BJ (cell line): ENCODE results near the gene MRFAP1. TPM values are rescaled to one million over a fixed set of nuclear protein-coding genes. Genes with fewer than 3 reads are reported as not detected.

ENCODE experiments used
- CTCF ChIA-PET: fragments of 350-600 bp; formaldehyde crosslinking; extraction: SDS; loops from one replicate; lab custom pipeline; 2021; ENCODE audit warnings: antibody characterized with exemption, inconsistent platforms; lab: Yijun Ruan, JAX
- POLR2A ChIA-PET: fragments of 300-600 bp; sonication (Branson Sonifier 250); formaldehyde crosslinking; extraction: SDS; loops from one replicate; lab custom pipeline; 2021; ENCODE audit warnings: antibody characterized with exemption; lab: Charles Lee
- DNase-seq: peaks from one replicate; pipeline ENCODE4 v3.0.0-alpha.2; 2011; ENCODE audit warnings: low read depth
- H3K27me3 ChIP-seq: 2 replicates; pipeline ENCODE4 v1.6.0; 2011; ENCODE audit warnings: low read length; ENCODE audit not compliant: control insufficient read depth, insufficient read depth
- H3K36me3 ChIP-seq: 2 replicates; pipeline ENCODE4 v1.5.1; 2011; ENCODE audit warnings: low read length; ENCODE audit not compliant: control insufficient read depth, insufficient read depth
- H3K4me3 ChIP-seq: 2 replicates; pipeline ENCODE4 v1.5.1; 2011; ENCODE audit warnings: low read depth, mild to moderate bottlenecking, control low read depth, low read length
- polyA plus RNA-seq: library from polyadenylated mRNA; depleted of rRNA; stranded (reverse); fragments of >200 nt; gene quantifications from 2 replicates; pipeline ENCODE4 v1.2.3, GENCODE V29; 2011
- TF ChIP-seq, protein P1 (sequence below): IDR thresholded peaks from 2 replicates; pipeline ENCODE4 v1.5.1; 2011; ENCODE audit warnings: low read depth, mild to moderate bottlenecking, control low read depth, inconsistent platforms, low read length, moderate library complexity; ENCODE audit not compliant: insufficient read depth

The MRFAP1 gene
- polyA plus RNA-seq, 1 experiment, result 225 TPM

DNA sequence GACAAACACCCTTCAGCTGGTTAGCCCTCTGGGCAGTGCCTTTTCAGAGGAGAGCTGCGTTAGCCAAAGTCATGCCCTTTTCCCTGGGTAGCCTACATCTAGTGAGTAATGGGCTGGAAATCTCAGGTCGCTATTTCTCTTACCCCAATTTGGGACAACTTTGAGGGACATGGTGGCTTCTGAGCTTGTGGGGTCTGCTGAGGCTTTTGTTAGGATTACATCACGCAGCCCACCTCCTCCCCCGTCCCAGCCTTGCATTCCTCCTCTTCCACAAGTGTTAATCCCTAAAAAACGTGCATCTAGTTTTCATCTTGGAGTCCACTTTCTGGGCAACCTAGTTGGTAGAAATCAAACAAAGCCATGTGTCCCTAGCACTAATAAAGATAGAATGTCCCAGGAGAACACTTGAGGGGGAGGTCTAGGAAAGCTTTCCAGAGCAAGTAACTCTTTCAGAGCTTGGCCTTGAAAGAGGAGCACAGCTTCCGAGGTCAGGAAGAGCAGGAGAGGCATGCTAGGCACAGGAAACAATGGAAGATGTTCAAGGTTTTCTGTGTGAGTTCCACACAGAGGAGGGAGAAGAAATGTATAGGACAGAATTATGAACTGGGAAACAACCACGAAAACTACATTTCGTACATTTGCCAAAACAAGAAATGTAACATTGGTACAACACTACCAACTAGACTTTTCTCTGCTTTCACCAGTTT is 2.8 kb downstream of the MRFAP1 start:
- TF ChIP-seq, protein P1, sequence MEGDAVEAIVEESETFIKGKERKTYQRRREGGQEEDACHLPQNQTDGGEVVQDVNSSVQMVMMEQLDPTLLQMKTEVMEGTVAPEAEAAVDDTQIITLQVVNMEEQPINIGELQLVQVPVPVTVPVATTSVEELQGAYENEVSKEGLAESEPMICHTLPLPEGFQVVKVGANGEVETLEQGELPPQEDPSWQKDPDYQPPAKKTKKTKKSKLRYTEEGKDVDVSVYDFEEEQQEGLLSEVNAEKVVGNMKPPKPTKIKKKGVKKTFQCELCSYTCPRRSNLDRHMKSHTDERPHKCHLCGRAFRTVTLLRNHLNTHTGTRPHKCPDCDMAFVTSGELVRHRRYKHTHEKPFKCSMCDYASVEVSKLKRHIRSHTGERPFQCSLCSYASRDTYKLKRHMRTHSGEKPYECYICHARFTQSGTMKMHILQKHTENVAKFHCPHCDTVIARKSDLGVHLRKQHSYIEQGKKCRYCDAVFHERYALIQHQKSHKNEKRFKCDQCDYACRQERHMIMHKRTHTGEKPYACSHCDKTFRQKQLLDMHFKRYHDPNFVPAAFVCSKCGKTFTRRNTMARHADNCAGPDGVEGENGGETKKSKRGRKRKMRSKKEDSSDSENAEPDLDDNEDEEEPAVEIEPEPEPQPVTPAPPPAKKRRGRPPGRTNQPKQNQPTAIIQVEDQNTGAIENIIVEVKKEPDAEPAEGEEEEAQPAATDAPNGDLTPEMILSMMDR, result no peak
- 0 out of 2 replicates have a peak, but pooled peaks cover 4% of the 10 kb centered on the region for H3K36me3 ChIP-seq
- CTCF ChIA-PET, result interaction anchor here (1.3 kb wide), 1 partner anchor 16 kb away, joined by 3 read pairs; no protein-coding TSS in a partner anchor
- no peak for DNase-seq
- POLR2A ChIA-PET, result no interaction called here
- H3K27me3 ChIP-seq, result peaks cover 3% of the 10 kb centered on the region
- H3K4me3 ChIP-seq, result no peak overlapping the region

DNA sequence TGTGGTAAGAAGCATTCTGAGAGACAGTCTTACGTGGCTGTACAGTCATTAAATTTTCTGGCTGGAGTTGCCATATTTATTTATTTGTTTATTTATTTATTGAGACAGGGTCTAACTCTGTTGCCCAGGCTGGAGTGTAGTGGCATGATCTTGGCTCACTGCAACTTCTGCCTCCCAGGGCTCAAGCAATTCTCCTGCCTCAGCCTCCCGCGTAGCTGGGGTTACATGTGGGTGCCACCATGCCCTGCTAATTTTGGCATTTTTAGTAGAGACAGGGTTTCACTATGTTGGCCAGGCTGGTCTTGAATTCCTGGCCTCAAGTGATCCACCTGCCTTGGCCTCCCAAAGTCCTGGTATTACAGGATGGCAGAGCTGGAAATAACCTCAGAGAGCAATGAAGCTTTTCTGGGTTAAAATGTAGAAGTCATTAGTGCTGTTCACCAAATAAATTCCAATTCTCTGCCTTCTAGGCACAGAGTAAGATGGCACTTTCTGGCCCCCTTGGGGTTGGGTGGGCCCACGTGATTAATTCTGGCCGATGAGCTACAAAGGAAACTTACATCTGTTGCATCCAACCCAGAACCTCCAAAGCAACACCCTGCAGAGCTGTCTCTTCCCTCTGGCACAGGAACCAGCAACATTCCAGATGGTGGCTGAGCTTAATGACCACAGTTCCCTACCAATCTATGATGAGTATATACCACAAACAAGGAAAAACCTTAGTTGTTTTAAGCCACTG is 4.5 kb downstream of the MRFAP1 start:
- TF ChIP-seq, protein P1, result no peak
- peaks cover 3% of the 10 kb centered on the region for H3K27me3 ChIP-seq
- no peak overlapping the region for H3K4me3 ChIP-seq
- 0 out of 2 replicates have a peak, but pooled peaks cover 4% of the 10 kb centered on the region for H3K36me3 ChIP-seq
- CTCF ChIA-PET, result interaction anchor here (1.0 kb wide), 1 partner anchor 36 kb away, joined by 3 read pairs; no protein-coding TSS in a partner anchor
- POLR2A ChIA-PET, result no interaction called here
- DNase-seq, result no peak

DNA sequence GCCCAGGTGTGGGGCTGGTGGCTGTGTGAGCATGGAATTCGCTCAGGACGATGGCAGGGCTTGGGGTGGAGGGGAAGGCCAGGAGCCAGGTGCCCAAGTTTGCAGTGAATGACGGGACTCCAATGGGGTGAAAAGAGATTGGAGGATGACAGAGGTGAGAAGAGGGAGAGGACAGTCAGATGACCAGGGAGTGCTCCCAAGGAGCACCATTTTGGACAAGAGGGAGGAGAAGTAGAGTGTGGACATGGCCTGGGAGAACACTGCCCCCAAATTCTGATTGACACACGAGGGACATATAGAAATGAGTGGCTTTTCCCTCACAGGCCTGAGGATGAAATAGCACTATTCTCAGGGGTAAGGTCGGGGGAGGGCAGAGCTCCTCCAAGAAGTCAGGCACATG is 6.7 kb downstream of the MRFAP1 start:
- no peak for DNase-seq
- Histone ChIP-seq H3K36me3 (0 out of 2 replicates have a peak, but pooled peaks cover 4% of the 10 kb centered on the region), H3K27me3 (peaks cover 3% of the 10 kb centered on the region), H3K4me3 (no peak overlapping the region)
- ChIA-PET POLR2A (no interaction called here), CTCF (interaction anchor here (1.0 to 1.2 kb wide), 2 partner anchors 9 to 16 kb away, joined by 3 to 5 read pairs; no protein-coding TSS in a partner anchor)
- TF ChIP-seq, protein P1, result no peak

DNA sequence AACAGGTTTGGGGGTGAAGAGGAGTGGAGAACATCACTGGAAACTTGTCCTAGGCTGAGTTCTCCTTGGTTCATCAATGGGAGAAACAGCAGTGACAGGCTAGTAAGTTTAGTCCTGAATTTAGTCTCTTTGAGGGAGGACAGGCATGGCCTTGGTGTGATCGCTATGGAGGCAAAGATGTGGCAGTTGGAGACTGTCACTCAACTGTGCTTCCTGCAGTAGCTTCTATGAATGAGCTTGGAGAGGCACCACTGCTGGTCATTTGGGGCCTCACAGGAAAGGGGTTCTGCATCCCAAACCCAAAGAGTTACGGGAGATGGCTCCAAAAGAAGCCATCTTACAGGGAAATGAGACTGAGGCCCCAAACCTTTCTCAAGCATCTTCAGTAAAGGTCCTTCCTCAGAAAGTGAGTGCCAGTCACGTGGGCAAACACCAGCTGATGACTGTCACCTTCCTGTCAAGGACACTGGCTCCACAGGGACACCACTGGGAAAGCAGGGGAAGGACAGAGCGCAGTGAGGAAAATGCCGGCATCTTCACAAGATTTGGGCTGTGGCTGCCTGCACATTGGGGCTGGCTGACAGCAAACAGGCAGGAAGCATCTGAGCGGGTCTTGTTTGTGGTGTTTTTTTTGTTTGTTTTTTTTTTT is 7.2 kb downstream of the MRFAP1 start:
- CTCF ChIA-PET, result interaction anchor here (1.0 to 1.2 kb wide), 2 partner anchors 8 to 16 kb away, joined by 3 to 5 read pairs; no protein-coding TSS in a partner anchor
- 0 out of 2 replicates have a peak, but pooled peaks cover 4% of the 10 kb centered on the region for H3K36me3 ChIP-seq

More for the DNA sequence above, 7.2 kb downstream of the MRFAP1 start:
- H3K27me3 ChIP-seq, result peaks cover 3% of the 10 kb centered on the region
- no peak for DNase-seq
- H3K4me3 ChIP-seq, result no peak overlapping the region
- POLR2A ChIA-PET, result no interaction called here
- TF ChIP-seq, protein P1, result no peak
